KOPT-K1 (cell line): ENCODE results near the gene ATP5IF1.

Source experiments
- H3K27ac ChIP-seq: fragments of 200-600 bp; sonication (generic); 2 replicates; pipeline ENCODE4 v1.5.1; 2016; ENCODE audit warnings: antibody characterized with exemption, mild to moderate bottlenecking, low read depth, low read length; ENCODE audit not compliant: poor library complexity, severe bottlenecking
- H3K36me3 ChIP-seq: fragments of 200-600 bp; sonication (generic); 2 replicates; pipeline ENCODE4 v1.5.1; 2017; ENCODE audit warnings: antibody characterized with exemption, mild to moderate bottlenecking, low read length, moderate library complexity; ENCODE audit not compliant: insufficient read depth
- H3K9me3 ChIP-seq: fragments of 200-600 bp; sonication (generic); 2 replicates; pipeline ENCODE4 v1.5.1; 2017; ENCODE audit warnings: antibody characterized with exemption, low read length, mild to moderate bottlenecking; ENCODE audit not compliant: insufficient read depth, poor library complexity, severe bottlenecking

ATP5IF1 gene

GRCh38 chr1:28273216-28273860 lies 37.4 kb downstream of the ATP5IF1 start:
- no peaks in the 10 kb centered on the region for H3K36me3 ChIP-seq
- H3K9me3 ChIP-seq: no peaks in the 10 kb centered on the region
- no peak overlapping the region for H3K27ac ChIP-seq

GRCh38 chr1:28278763-28279162 lies 42.8 kb downstream of the ATP5IF1 start:
- Histone ChIP-seq H3K36me3 (peaks cover 6% of the 10 kb centered on the region; the same call in 1 of the 2 replicates), H3K9me3 (no peaks in the 10 kb centered on the region), H3K27ac (no peak overlapping the region)

GRCh38 chr1:28279721-28280120 lies 43.8 kb downstream of the ATP5IF1 start:
- Histone ChIP-seq H3K27ac (no peak overlapping the region), H3K36me3 (peaks cover 6% of the 10 kb centered on the region; the same call in 1 of the 2 replicates), H3K9me3 (no peaks in the 10 kb centered on the region)

GRCh38 chr1:28280501-28280900 lies 44.6 kb downstream of the ATP5IF1 start:
- H3K36me3 ChIP-seq: peaks cover 6% of the 10 kb centered on the region; the same call in 1 of the 2 replicates
- H3K9me3 ChIP-seq: no peaks in the 10 kb centered on the region
- H3K27ac ChIP-seq: no peak overlapping the region

GRCh38 chr1:28280977-28281381 lies 45.1 kb downstream of the ATP5IF1 start:
- no peaks in the 10 kb centered on the region for H3K9me3 ChIP-seq
- H3K27ac ChIP-seq: no peak overlapping the region
- peaks cover 6% of the 10 kb centered on the region; the same call in 1 of the 2 replicates for H3K36me3 ChIP-seq

- Histone ChIP-seq H3K9me3 (no peaks in the 10 kb centered on the region), H3K36me3 (peaks cover 6% of the 10 kb centered on the region; the same call in 1 of the 2 replicates), H3K27ac (no peak overlapping the region)
Observed at GRCh38 chr1:28281608-28282425, 45.9 kb downstream of the ATP5IF1 start.

- Histone ChIP-seq H3K36me3 (peaks cover 6% of the 10 kb centered on the region; the same call in 1 of the 2 replicates), H3K27ac (no peak overlapping the region), H3K9me3 (no peaks in the 10 kb centered on the region)
Observed at GRCh38 chr1:28282426-28283407, 46.8 kb downstream of the ATP5IF1 start.

- Histone ChIP-seq H3K9me3 (no peaks in the 10 kb centered on the region), H3K27ac (no peak overlapping the region), H3K36me3 (peaks cover 2% of the 10 kb centered on the region; the same call in 1 of the 2 replicates)
Observed at GRCh38 chr1:28286111-28286510, 50.2 kb downstream of the ATP5IF1 start.
